Spleen (tissue), 7 donors: ENCODE results near the gene PRAMEF13.
"Not testable (repeated sequence)": the region's sequence is repeated elsewhere in the genome, so short reads cannot be mapped to it uniquely, and the experiment has no call there.

ENCODE experiments used
- CTCF ChIP-seq, 11 experiments: fragments of 200-600 bp in 7 of 11; fragments of 450-650 bp in 4 of 11; sonication (generic) in 4 of 11; IDR thresholded peaks in 8 of 11; conservative IDR thresholded peaks in 3 of 11; 1 replicate in 7 of 11; 2 replicates in 4 of 11; pipeline versions ENCODE4 v1.4.0 to v1.8.0; 2016 to 2021; ENCODE audit warnings: antibody characterized with exemption in 11 of 11, inconsistent platforms in 4 of 11, mild to moderate bottlenecking in 1 of 11
- POLR2A ChIP-seq, 3 donors: fragments of 450-650 bp; IDR thresholded peaks; one replicate each; pipeline ENCODE4 v1.5.1; 2017; ENCODE audit warnings: antibody characterized with exemption in 3 of 3, mild to moderate bottlenecking in 1 of 3
- POLR2AphosphoS5 ChIP-seq, 3 donors: sonication (generic); formaldehyde crosslinking; IDR thresholded peaks; one replicate each; pipeline ENCODE4 v1.5.1; 2017; ENCODE audit warnings: antibody characterized with exemption in 3 of 3
- donor health status: DM: no; HTN: no; CAD: no; lungs with moderate emphysema.
- donor health status: DM: no; HTN: no; CAD: no.
- donor health status: DM: no; HTN: no; CAD: no.

DNA sequence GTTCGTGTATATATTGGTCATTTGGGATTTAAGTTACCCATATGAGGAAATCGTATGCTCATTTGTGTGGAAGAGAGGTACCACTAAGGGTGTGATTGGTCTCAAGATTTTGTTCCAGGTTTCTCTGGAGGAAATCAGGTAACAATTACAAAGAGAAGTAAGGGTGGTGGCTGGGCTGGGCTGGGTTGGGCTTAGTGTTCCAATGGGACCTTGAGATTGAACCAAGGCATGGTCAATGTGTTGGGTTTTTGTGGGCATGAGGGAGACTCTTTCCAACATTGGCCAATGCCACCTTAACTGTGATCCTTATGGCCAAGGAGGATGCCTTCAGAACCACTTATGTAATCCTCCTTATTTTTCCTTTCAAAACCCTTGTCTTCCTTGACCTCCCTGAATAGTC lies 29.4 kb upstream of the PRAMEF13 start:
- TF ChIP-seq CTCF (IDR thresholded peaks at IDR 0.05 in 8 of 11, conservative IDR thresholded peaks at IDR 0.05 in 3 of 11); POLR2A (IDR thresholded peaks at IDR 0.05); POLR2AphosphoS5 (IDR thresholded peaks at IDR 0.05): not testable (repeated sequence)
